ENCODE measurements around the gene NOMO2. TPM values are rescaled to one million over a fixed set of nuclear protein-coding genes. Genes with fewer than 3 reads are reported as not detected.
"Not testable (repeated sequence)": the region's sequence is repeated elsewhere in the genome, so short reads cannot be mapped to it uniquely, and the experiment has no call there.

NOMO2 gene
- polyA plus RNA-seq, 2 donors = 27.9 to 38.8 TPM

GRCh38 chr16:18525882-18526482 is 35.9 kb downstream of the NOMO2 start:
- H3K27me3 ChIP-seq (ENCODE audit: control insufficient read depth in 1 of 2, insufficient read depth in 2 of 2, low read length in 2 of 2); H3K4me1 ChIP-seq (ENCODE audit: control insufficient read depth in 2 of 2, insufficient read depth in 2 of 2, low read length in 1 of 2); H3K27ac ChIP-seq (ENCODE audit: low read depth in 2 of 2, low read length in 1 of 2); H3K36me3 ChIP-seq (ENCODE audit: control insufficient read depth in 2 of 2, insufficient read depth in 2 of 2, low read length in 1 of 2); H3K9me3 ChIP-seq (ENCODE audit: control insufficient read depth in 2 of 2, insufficient read depth in 1 of 2, low read depth in 1 of 2, low read length in 1 of 2); H3K4me3 ChIP-seq (ENCODE audit: low read depth in 1 of 2, low read length in 2 of 2): not testable (repeated sequence)
- 96 to 99% methylated on average over 8 of the region's 8 CpGs for whole genome bisulfite sequencing, 2 donors

- not testable (repeated sequence) for H3K4me1 ChIP-seq (ENCODE audit: control insufficient read depth in 2 of 2, insufficient read depth in 2 of 2, low read length in 1 of 2); H3K27ac ChIP-seq (ENCODE audit: low read depth in 2 of 2, low read length in 1 of 2); H3K36me3 ChIP-seq (ENCODE audit: control insufficient read depth in 2 of 2, insufficient read depth in 2 of 2, low read length in 1 of 2); H3K9me3 ChIP-seq (ENCODE audit: control insufficient read depth in 2 of 2, insufficient read depth in 1 of 2, low read depth in 1 of 2, low read length in 1 of 2); H3K4me3 ChIP-seq (ENCODE audit: low read depth in 1 of 2, low read length in 2 of 2); H3K27me3 ChIP-seq (ENCODE audit: control insufficient read depth in 1 of 2, insufficient read depth in 2 of 2, low read length in 2 of 2)
- no CpG with 5 or more reads among the region's 9 CpGs for WGBS, 2 donors
Observed at GRCh38 chr16:18522637-18523036, 39.3 kb downstream of the NOMO2 start.

- H3K9me3 ChIP-seq (ENCODE audit: control insufficient read depth in 2 of 2, insufficient read depth in 1 of 2, low read depth in 1 of 2, low read length in 1 of 2); H3K36me3 ChIP-seq (ENCODE audit: control insufficient read depth in 2 of 2, insufficient read depth in 2 of 2, low read length in 1 of 2); H3K27ac ChIP-seq (ENCODE audit: low read depth in 2 of 2, low read length in 1 of 2); H3K4me3 ChIP-seq (ENCODE audit: low read depth in 1 of 2, low read length in 2 of 2); H3K27me3 ChIP-seq (ENCODE audit: control insufficient read depth in 1 of 2, insufficient read depth in 2 of 2, low read length in 2 of 2); H3K4me1 ChIP-seq (ENCODE audit: control insufficient read depth in 2 of 2, insufficient read depth in 2 of 2, low read length in 1 of 2): not testable (repeated sequence)
- no CpG with 5 or more reads among the region's 15 CpGs for WGBS, 2 donors
Observed at GRCh38 chr16:18521445-18522181, 40.3 kb downstream of the NOMO2 start.

- not testable (repeated sequence) for H3K36me3 ChIP-seq (ENCODE audit: control insufficient read depth in 2 of 2, insufficient read depth in 2 of 2, low read length in 1 of 2); H3K9me3 ChIP-seq (ENCODE audit: control insufficient read depth in 2 of 2, insufficient read depth in 1 of 2, low read depth in 1 of 2, low read length in 1 of 2); H3K27me3 ChIP-seq (ENCODE audit: control insufficient read depth in 1 of 2, insufficient read depth in 2 of 2, low read length in 2 of 2); H3K4me1 ChIP-seq (ENCODE audit: control insufficient read depth in 2 of 2, insufficient read depth in 2 of 2, low read length in 1 of 2); H3K4me3 ChIP-seq (ENCODE audit: low read depth in 1 of 2, low read length in 2 of 2); H3K27ac ChIP-seq (ENCODE audit: low read depth in 2 of 2, low read length in 1 of 2)
- no CpG with 5 or more reads among the region's 12 CpGs for WGBS, 2 donors
Observed at GRCh38 chr16:18518536-18519283, 43.2 kb downstream of the NOMO2 start.

GRCh38 chr16:18498430-18498829 is 63.5 kb downstream of the NOMO2 start:
- WGBS, 2 donors = no CpG with 5 or more reads among the region's 7 CpGs
- not testable (repeated sequence) for H3K27me3 ChIP-seq (ENCODE audit: control insufficient read depth in 1 of 2, insufficient read depth in 2 of 2, low read length in 2 of 2); H3K9me3 ChIP-seq (ENCODE audit: control insufficient read depth in 2 of 2, insufficient read depth in 1 of 2, low read depth in 1 of 2, low read length in 1 of 2); H3K36me3 ChIP-seq (ENCODE audit: control insufficient read depth in 2 of 2, insufficient read depth in 2 of 2, low read length in 1 of 2); H3K4me3 ChIP-seq (ENCODE audit: low read depth in 1 of 2, low read length in 2 of 2); H3K4me1 ChIP-seq (ENCODE audit: control insufficient read depth in 2 of 2, insufficient read depth in 2 of 2, low read length in 1 of 2); H3K27ac ChIP-seq (ENCODE audit: low read depth in 2 of 2, low read length in 1 of 2)

- not testable (repeated sequence) for H3K4me1 ChIP-seq (ENCODE audit: control insufficient read depth in 2 of 2, insufficient read depth in 2 of 2, low read length in 1 of 2); H3K9me3 ChIP-seq (ENCODE audit: control insufficient read depth in 2 of 2, insufficient read depth in 1 of 2, low read depth in 1 of 2, low read length in 1 of 2); H3K36me3 ChIP-seq (ENCODE audit: control insufficient read depth in 2 of 2, insufficient read depth in 2 of 2, low read length in 1 of 2); H3K27me3 ChIP-seq (ENCODE audit: control insufficient read depth in 1 of 2, insufficient read depth in 2 of 2, low read length in 2 of 2); H3K4me3 ChIP-seq (ENCODE audit: low read depth in 1 of 2, low read length in 2 of 2); H3K27ac ChIP-seq (ENCODE audit: low read depth in 2 of 2, low read length in 1 of 2)
- no CpG with 5 or more reads among the region's 5 CpGs for WGBS, 2 donors
Observed at GRCh38 chr16:18497032-18497431, 64.9 kb downstream of the NOMO2 start.

GRCh38 chr16:18492118-18492897 is 69.6 kb downstream of the NOMO2 start:
- not testable (repeated sequence) for H3K4me3 ChIP-seq (ENCODE audit: low read depth in 1 of 2, low read length in 2 of 2); H3K27me3 ChIP-seq (ENCODE audit: control insufficient read depth in 1 of 2, insufficient read depth in 2 of 2, low read length in 2 of 2); H3K4me1 ChIP-seq (ENCODE audit: control insufficient read depth in 2 of 2, insufficient read depth in 2 of 2, low read length in 1 of 2); H3K36me3 ChIP-seq (ENCODE audit: control insufficient read depth in 2 of 2, insufficient read depth in 2 of 2, low read length in 1 of 2); H3K27ac ChIP-seq (ENCODE audit: low read depth in 2 of 2, low read length in 1 of 2); H3K9me3 ChIP-seq (ENCODE audit: control insufficient read depth in 2 of 2, insufficient read depth in 1 of 2, low read depth in 1 of 2, low read length in 1 of 2)
- no CpG with 5 or more reads among the region's 11 CpGs for WGBS, 2 donors

GRCh38 chr16:18436025-18436424 is 125.9 kb downstream of the NOMO2 start:
- H3K9me3 ChIP-seq (ENCODE audit: control insufficient read depth in 2 of 2, insufficient read depth in 1 of 2, low read depth in 1 of 2, low read length in 1 of 2); H3K36me3 ChIP-seq (ENCODE audit: control insufficient read depth in 2 of 2, insufficient read depth in 2 of 2, low read length in 1 of 2); H3K4me3 ChIP-seq (ENCODE audit: low read depth in 1 of 2, low read length in 2 of 2); H3K27ac ChIP-seq (ENCODE audit: low read depth in 2 of 2, low read length in 1 of 2); H3K27me3 ChIP-seq (ENCODE audit: control insufficient read depth in 1 of 2, insufficient read depth in 2 of 2, low read length in 2 of 2); H3K4me1 ChIP-seq (ENCODE audit: control insufficient read depth in 2 of 2, insufficient read depth in 2 of 2, low read length in 1 of 2): not testable (repeated sequence)
- WGBS, 2 donors = 86 to 92% methylated on average over 2 to 4 of the region's 8 CpGs

GRCh38 chr16:18415827-18416226 is 146.1 kb downstream of the NOMO2 start:
- H3K27me3 ChIP-seq (ENCODE audit: control insufficient read depth in 1 of 2, insufficient read depth in 2 of 2, low read length in 2 of 2); H3K4me1 ChIP-seq (ENCODE audit: control insufficient read depth in 2 of 2, insufficient read depth in 2 of 2, low read length in 1 of 2); H3K4me3 ChIP-seq (ENCODE audit: low read depth in 1 of 2, low read length in 2 of 2); H3K36me3 ChIP-seq (ENCODE audit: control insufficient read depth in 2 of 2, insufficient read depth in 2 of 2, low read length in 1 of 2); H3K9me3 ChIP-seq (ENCODE audit: control insufficient read depth in 2 of 2, insufficient read depth in 1 of 2, low read depth in 1 of 2, low read length in 1 of 2); H3K27ac ChIP-seq (ENCODE audit: low read depth in 2 of 2, low read length in 1 of 2): not testable (repeated sequence)
- WGBS, 2 donors = no CpG with 5 or more reads among the region's 7 CpGs
